ENCODE measurements around the gene ATG16L2.

DNA sequence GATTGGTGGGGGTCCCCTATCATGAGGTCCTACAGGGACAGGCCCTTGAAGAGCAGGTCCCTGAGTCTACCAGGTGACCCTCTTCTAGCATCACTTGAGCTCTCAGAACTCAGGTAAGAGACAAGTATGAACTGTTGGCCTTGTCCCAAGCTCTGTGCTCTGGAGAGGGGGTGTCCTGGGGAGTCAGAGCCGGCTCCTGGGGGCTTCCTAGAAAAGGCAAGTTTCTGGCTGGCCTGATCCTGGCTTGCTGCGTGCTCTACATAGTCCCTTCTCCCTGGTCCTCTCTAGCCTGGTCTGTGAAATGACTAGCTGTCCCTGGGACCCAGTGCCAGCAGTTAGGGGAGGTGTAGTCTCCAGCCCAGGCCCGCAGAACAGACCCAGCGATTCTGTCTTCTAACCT is 11.4 kb downstream of the ATG16L2 start:
- TF ChIP-seq, protein P1, sequence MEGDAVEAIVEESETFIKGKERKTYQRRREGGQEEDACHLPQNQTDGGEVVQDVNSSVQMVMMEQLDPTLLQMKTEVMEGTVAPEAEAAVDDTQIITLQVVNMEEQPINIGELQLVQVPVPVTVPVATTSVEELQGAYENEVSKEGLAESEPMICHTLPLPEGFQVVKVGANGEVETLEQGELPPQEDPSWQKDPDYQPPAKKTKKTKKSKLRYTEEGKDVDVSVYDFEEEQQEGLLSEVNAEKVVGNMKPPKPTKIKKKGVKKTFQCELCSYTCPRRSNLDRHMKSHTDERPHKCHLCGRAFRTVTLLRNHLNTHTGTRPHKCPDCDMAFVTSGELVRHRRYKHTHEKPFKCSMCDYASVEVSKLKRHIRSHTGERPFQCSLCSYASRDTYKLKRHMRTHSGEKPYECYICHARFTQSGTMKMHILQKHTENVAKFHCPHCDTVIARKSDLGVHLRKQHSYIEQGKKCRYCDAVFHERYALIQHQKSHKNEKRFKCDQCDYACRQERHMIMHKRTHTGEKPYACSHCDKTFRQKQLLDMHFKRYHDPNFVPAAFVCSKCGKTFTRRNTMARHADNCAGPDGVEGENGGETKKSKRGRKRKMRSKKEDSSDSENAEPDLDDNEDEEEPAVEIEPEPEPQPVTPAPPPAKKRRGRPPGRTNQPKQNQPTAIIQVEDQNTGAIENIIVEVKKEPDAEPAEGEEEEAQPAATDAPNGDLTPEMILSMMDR (IDR thresholded peaks at IDR 0.05 in 4 of 5, conservative IDR thresholded peaks at IDR 0.05 in 1 of 5), result no peak
- no peak for TF ChIP-seq POLR2A (IDR thresholded peaks at IDR 0.05)
